Hepatocyte (in vitro differentiated cells): ENCODE data around the gene NRF1. TPM values are rescaled to one million over a fixed set of nuclear protein-coding genes. Genes with fewer than 3 reads are reported as not detected.

Experiments
- DNase-seq: peaks from one replicate; pipeline ENCODE4 v3.0.0-alpha.2; 2016; ENCODE audit warnings: low spot score
- H2AFZ ChIP-seq: fragments of 200-600 bp; sonication (generic); 2 replicates; pipeline ENCODE4 v1.6.0; 2016; ENCODE audit warnings: antibody characterized with exemption, mild to moderate bottlenecking
- H3K27ac ChIP-seq: fragments of 200-600 bp; sonication (generic); 2 replicates; pipeline ENCODE4 v1.5.1; 2016; ENCODE audit warnings: mild to moderate bottlenecking
- H3K27me3 ChIP-seq: fragments of 200-600 bp; sonication (generic); 2 replicates; pipeline ENCODE4 v1.6.1; 2016
- H3K36me3 ChIP-seq: fragments of 200-600 bp; sonication (generic); replicated peaks from 2 replicates; pipeline ENCODE4 v1.5.1; 2016; ENCODE audit warnings: low read depth; ENCODE audit not compliant: insufficient read depth
- H3K4me1 ChIP-seq: fragments of 200-600 bp; sonication (generic); 2 replicates; pipeline ENCODE4 v1.5.1; 2016; ENCODE audit warnings: mild to moderate bottlenecking, moderate library complexity; ENCODE audit not compliant: insufficient read depth
- H3K4me2 ChIP-seq: fragments of 200-600 bp; sonication (generic); 2 replicates; pipeline ENCODE4 v1.6.0; 2016
- H3K4me3 ChIP-seq: fragments of 200-600 bp; sonication (generic); 2 replicates; pipeline ENCODE4 v1.5.1; 2016; ENCODE audit warnings: mild to moderate bottlenecking
- H3K79me2 ChIP-seq: fragments of 200-600 bp; sonication (generic); 2 replicates; pipeline ENCODE4 v1.6.0; 2017; ENCODE audit warnings: mild to moderate bottlenecking
- H3K9me2 ChIP-seq: fragments of 200-600 bp; sonication (generic); replicated peaks from 2 replicates; pipeline ENCODE4 v1.6.0; 2017; ENCODE audit warnings: mild to moderate bottlenecking; ENCODE audit not compliant: insufficient read depth
- H3K9me3 ChIP-seq: fragments of 200-600 bp; sonication (generic); 2 replicates; pipeline ENCODE4 v1.5.1; 2016; ENCODE audit warnings: low read depth, mild to moderate bottlenecking
- H4K20me1 ChIP-seq: fragments of 200-600 bp; sonication (generic); 2 replicates; pipeline ENCODE4 v1.6.0; 2016; ENCODE audit warnings: mild to moderate bottlenecking; ENCODE audit not compliant: insufficient read depth, poor library complexity, severe bottlenecking
- CTCF ChIP-seq: fragments of 200-600 bp; sonication (generic); IDR thresholded peaks from 2 replicates; pipeline ENCODE4 v1.5.1; 2016; ENCODE audit warnings: antibody characterized with exemption, mild to moderate bottlenecking; ENCODE audit not compliant: poor library complexity
- EZH2 ChIP-seq: fragments of 200-600 bp; sonication (generic); IDR thresholded peaks from 2 replicates; pipeline ENCODE4 v1.6.1; 2016; ENCODE audit warnings: antibody characterized with exemption, mild to moderate bottlenecking, borderline replicate concordance
- EZH2phosphoT487 ChIP-seq: fragments of 200-600 bp; sonication (generic); IDR thresholded peaks from one replicate; pipeline ENCODE4 v1.6.1; 2018; ENCODE audit warnings: antibody characterized with exemption, mild to moderate bottlenecking, low read depth, moderate library complexity; ENCODE audit not compliant: unreplicated experiment, severe bottlenecking
- WGBS: methylation state at CpG from one replicate; pipeline ENCODE4 v1.1.6; 2016; ENCODE audit warnings: low lambda C conversion rate; ENCODE audit errors: missing lambda C conversion rate; 5-methylcytosine and 5-hydroxymethylcytosine counted together
- polyA plus RNA-seq: library from polyadenylated mRNA; unstranded; fragments of >200 nt; fragmentation: Nextera tagmentation; extraction: Ambion mirVana; gene quantifications from 2 replicates; pipeline ENCODE4 v1.2.1, GENCODE V29; 2016
- total RNA-seq: library from RNA; depleted of rRNA; stranded (reverse); fragments of >200 nt; gene quantifications from 2 replicates; pipeline ENCODE4 v1.2.3, GENCODE V29; 2014

The NRF1 gene
- total and polyA plus RNA-seq, 2 experiments from 2014 or later = 11.2 to 12.0 TPM

- no peak overlapping the region for H3K4me3 ChIP-seq
- no peak overlapping the region for H3K4me2 ChIP-seq
- H3K9me2 ChIP-seq = no peaks in the 10 kb centered on the region
- H3K9me3 ChIP-seq = no peaks in the 10 kb centered on the region
- no peaks in the 10 kb centered on the region for H3K36me3 ChIP-seq
- no peak overlapping the region for H3K27ac ChIP-seq
- no peak overlapping the region for H2AFZ ChIP-seq
- no peaks in the 10 kb centered on the region for H3K27me3 ChIP-seq
- H3K79me2 ChIP-seq = peaks cover 29% of the 10 kb centered on the region
- peaks cover 3% of the 10 kb centered on the region for H4K20me1 ChIP-seq
- TF ChIP-seq EZH2phosphoT487 (no peak), EZH2 (no peak), CTCF (no peak)
- 89% methylated on average over 4 of the region's 4 CpGs for WGBS
- DNase-seq = no peak
- no peaks in the 10 kb centered on the region for H3K4me1 ChIP-seq
These were observed 31.5 kb downstream of the NRF1 start for GRCh38 chr7:129642871-129643549.

GRCh38 chr7:129643550-129644170, 32.1 kb downstream of the NRF1 start:
- Histone ChIP-seq H3K79me2 (peaks cover 23% of the 10 kb centered on the region), H4K20me1 (peaks cover 3% of the 10 kb centered on the region), H3K27me3 (no peaks in the 10 kb centered on the region), H3K4me3 (no peak overlapping the region), H3K27ac (no peak overlapping the region), H2AFZ (no peak overlapping the region), H3K9me3 (no peaks in the 10 kb centered on the region), H3K4me1 (no peaks in the 10 kb centered on the region), H3K4me2 (no peak overlapping the region), H3K9me2 (no peaks in the 10 kb centered on the region), H3K36me3 (no peaks in the 10 kb centered on the region)
- TF ChIP-seq EZH2phosphoT487 = no peak
- no peak for TF ChIP-seq CTCF
- WGBS = 71% methylated on average over 6 of the region's 6 CpGs
- no peak for DNase-seq

- Histone ChIP-seq H3K4me2 (no peak overlapping the region), H3K79me2 (peaks cover 25% of the 10 kb centered on the region), H3K27me3 (no peaks in the 10 kb centered on the region), H3K9me3 (no peaks in the 10 kb centered on the region), H4K20me1 (peaks cover 3% of the 10 kb centered on the region), H3K27ac (no peak overlapping the region), H3K9me2 (no peaks in the 10 kb centered on the region), H3K36me3 (no peaks in the 10 kb centered on the region), H3K4me3 (no peak overlapping the region), H3K4me1 (no peaks in the 10 kb centered on the region), H2AFZ (no peak overlapping the region)
- DNase-seq = peak; percentile 53
- no peak for TF ChIP-seq EZH2
- TF ChIP-seq CTCF = peak; percentile 62
- no peak for TF ChIP-seq EZH2phosphoT487
- 42% methylated on average over 2 of the region's 2 CpGs for WGBS
These were observed 33.2 kb downstream of the NRF1 start for GRCh38 chr7:129644634-129645230.
